ENCODE results near the gene POGK. TPM values are rescaled to one million over a fixed set of nuclear protein-coding genes. Genes with fewer than 3 reads are reported as not detected.

POGK gene
- total and polyA plus RNA-seq, 9 of the 15 experiments (the other 6 are each of a cell fraction or from before 2014, with no cell fraction given) = 6.1 to 44.5 (median 24.3) TPM

- no peak for TF ChIP-seq STAT5A (IDR thresholded peaks at IDR 0.05; ENCODE audit: borderline replicate concordance, low read length)
- TF ChIP-seq ZNF146 (CRISPR knock-in tag; IDR thresholded peaks at IDR 0.05; ENCODE audit: unreplicated experiment) = no peak
- TF ChIP-seq ZNF512 (tag; IDR thresholded peaks at IDR 0.05) = no peak
- TF ChIP-seq NFATC3 (IDR thresholded peaks at IDR 0.05) = no peak
- peak; percentile 94 for TF ChIP-seq CCNT2 (IDR thresholded peaks at IDR 0.05; ENCODE audit: borderline replicate concordance, extremely low read depth, insufficient read length, low read depth, low read length)
- no peak for TF ChIP-seq ZBTB26 (CRISPR knock-in tag; IDR thresholded peaks at IDR 0.05)
- TF ChIP-seq ZBTB2 (IDR thresholded peaks at IDR 0.05) = no peak
- TF ChIP-seq ILF3 (IDR thresholded peaks at IDR 0.05; ENCODE audit: borderline replicate concordance) = no peak
- TF ChIP-seq MYBL2 (IDR thresholded peaks at IDR 0.05; ENCODE audit: low read depth) = no peak
- TF ChIP-seq MYBL2 (CRISPR knock-in tag; IDR thresholded peaks at IDR 0.05; ENCODE audit: borderline replicate concordance) = no peak
- TF ChIP-seq RNF2 (IDR thresholded peaks at IDR 0.05) = peak; percentile 47
- no peak for TF ChIP-seq ZNF274 (IDR thresholded peaks at IDR 0.05; ENCODE audit: borderline replicate concordance, low read depth, low read length)
- TF ChIP-seq JUNB (CRISPR knock-in tag; conservative IDR thresholded peaks at IDR 0.05) = no peak
- TF ChIP-seq MCM7 (IDR thresholded peaks at IDR 0.05) = no peak
- peak in 1 of 2 experiments; percentile 54; a peak in 1 of 4 replicates for TF ChIP-seq ZNF639 (CRISPR knock-in tag; conservative IDR thresholded peaks at IDR 0.05 in 1 of 2, IDR thresholded peaks at IDR 0.05 in 1 of 2)
- peak; percentile 49 for TF ChIP-seq CTCFL (IDR thresholded peaks at IDR 0.05; ENCODE audit: borderline replicate concordance, insufficient read depth, low read depth, low read length, poor library complexity, severe bottlenecking)
- TF ChIP-seq ZNF354B (CRISPR knock-in tag; IDR thresholded peaks at IDR 0.05) = no peak
- no peak for TF ChIP-seq ZFPM2 (CRISPR knock-in tag; IDR thresholded peaks at IDR 0.05)
- no peak for TF ChIP-seq SMARCA4 (IDR thresholded peaks at IDR 0.05)
- no peak for TF ChIP-seq POLR2AphosphoS2 (IDR thresholded peaks at IDR 0.05; ENCODE audit: low read length)
Measured at GRCh38 chr1:166838766-166839599, at the start of gene POGK (continued).
